Transverse colon (tissue), 4 donors: ENCODE measurements around the gene ECHDC1. TPM values are rescaled to one million over a fixed set of nuclear protein-coding genes. Genes with fewer than 3 reads are reported as not detected.

Experiments used
- DNase-seq: peaks from one replicate; pipeline ENCODE4 v3.0.0-alpha.2; 2019
- H3K27ac ChIP-seq, 4 donors: fragments of 200-600 bp; sonication (generic); 2 replicates each; pipeline ENCODE4 v1.5.1; 2016 to 2018; ENCODE audit warnings: inconsistent platforms in 4 of 4
- H3K27me3 ChIP-seq: fragments of 200-600 bp; sonication (generic); 2 replicates; pipeline ENCODE4 v1.5.1; 2017; ENCODE audit warnings: inconsistent platforms
- H3K36me3 ChIP-seq, 4 donors: fragments of 200-600 bp; sonication (generic); 2 replicates each; pipeline ENCODE4 v1.5.1; 2017 to 2019; ENCODE audit warnings: inconsistent platforms in 4 of 4
- H3K4me1 ChIP-seq, 4 donors: fragments of 200-600 bp; sonication (generic); 2 replicates each; pipeline ENCODE4 v1.5.1; 2017 to 2020; ENCODE audit warnings: inconsistent platforms in 4 of 4
- H3K4me3 ChIP-seq, 4 donors: fragments of 200-600 bp; sonication (generic); 1 replicate in 1 of 4; 2 replicates in 3 of 4; pipeline versions ENCODE4 v1.5.1 to v1.6.1; 2017 to 2019; ENCODE audit warnings: inconsistent platforms in 4 of 4
- H3K9me3 ChIP-seq, 2 donors: fragments of 200-600 bp; sonication (generic); 2 replicates each; pipeline ENCODE4 v1.5.1; 2017 to 2019; ENCODE audit warnings: inconsistent platforms in 2 of 2
- CTCF ChIP-seq, 5 experiments: fragments of 200-600 bp in 3 of 5; fragments of 450-650 bp in 2 of 5; sonication (generic) in 3 of 5; IDR thresholded peaks; 1 replicate in 2 of 5; 2 replicates in 3 of 5; pipeline ENCODE4 v1.5.1; 2016 to 2017; ENCODE audit warnings: antibody characterized with exemption in 5 of 5, inconsistent platforms in 3 of 5, mild to moderate bottlenecking in 2 of 5, moderate library complexity in 1 of 5
- EP300 ChIP-seq: sonication (generic); formaldehyde crosslinking; IDR thresholded peaks from one replicate; pipeline ENCODE4 v1.6.1; 2017; ENCODE audit warnings: antibody characterized with exemption, low read depth
- POLR2A ChIP-seq: fragments of 450-650 bp; IDR thresholded peaks from one replicate; pipeline ENCODE4 v1.6.1; 2016; ENCODE audit warnings: antibody characterized with exemption, mild to moderate bottlenecking, moderate library complexity
- POLR2AphosphoS5 ChIP-seq, 3 donors: sonication (generic); formaldehyde crosslinking; IDR thresholded peaks; one replicate each; pipeline ENCODE4 v1.6.1; 2016; ENCODE audit warnings: antibody characterized with exemption in 3 of 3
- WGBS, 2 donors: methylation state at CpG; one replicate each; pipeline ENCODE4 v1.1.5; 2018; ENCODE audit warnings: low coverage in 1 of 2; 5-methylcytosine and 5-hydroxymethylcytosine counted together
- in situ Hi-C, 4 donors: fragments of 200-750 bp; cut with MboI; loops; one replicate each; pipeline versions ENCODE4 v1.15.0 to v1.15.1; 2017; ENCODE audit warnings: low sequenced_read_pairs in 3 of 4, low pct_ligation_motif_present in 1 of 4, low pct_unique_long_range_greater_than_20kb in 1 of 4
- intact Hi-C: fragments of 100-400 bp; cut with DNase I; formaldehyde crosslinking; loops from one replicate; pipeline ENCODE4 v1.15.1; 2023; ENCODE audit warnings: low total_unique reads
- total RNA-seq, 4 donors: library from RNA; depleted of rRNA; stranded (reverse); fragments of >200 nt; gene quantifications; one replicate each; pipeline ENCODE4 v1.1.0, GENCODE V29; 2016

The ECHDC1 gene
- total RNA-seq = 10 to 100 TPM; 13.1 to 77.8 (median 59.6) TPM

- peak; percentile 62 for DNase-seq
- WGBS, 2 donors = 1 to 2% methylated on average over 27 to 74 of the region's 75 CpGs
- no peaks in the 10 kb centered on the region for H3K36me3 ChIP-seq
- H3K4me1 ChIP-seq = peaks cover 6 to 47% (median 35%) of the 10 kb centered on the region in 4 donors
- in situ Hi-C loops = no loop called here
- peak within 1 kb of the TSS; percentile 66 to 91 (median 70) for H3K4me3 ChIP-seq
- H3K27ac ChIP-seq = peak within 1 kb of the TSS; percentile 83 to 92 (median 88)
- no peaks in the 10 kb centered on the region for H3K9me3 ChIP-seq
- intact Hi-C loops = no loop called here
- TF ChIP-seq POLR2A (peak; percentile 54), EP300 (no peak), POLR2AphosphoS5 (IDR thresholded peaks at IDR 0.05) (peak; percentile 8 to 30 (median 12)), CTCF (IDR thresholded peaks at IDR 0.05) (peak in 2 of 5 experiments; percentile 1 to 15)
- H3K27me3 ChIP-seq = no peaks in the 10 kb centered on the region
Observed at GRCh38 chr6:127342946-127343808, at the start of gene ECHDC1. ECHDC1 (minus strand) TSS chr6:127343609; CDS start chr6:127331028, 12,581 bp downstream.

- H3K36me3 ChIP-seq = no peaks in the 10 kb centered on the region
- TF ChIP-seq POLR2AphosphoS5 (IDR thresholded peaks at IDR 0.05) (no peak), POLR2A (no peak), EP300 (no peak), CTCF (IDR thresholded peaks at IDR 0.05) (no peak)
- H3K27ac ChIP-seq = no peak overlapping the region
- 60% methylated on average over 1 of the region's 1 CpG for WGBS, 2 donors
- in situ Hi-C loops (no loop called here), intact Hi-C loops (no loop called here)
- no peaks in the 10 kb centered on the region for H3K4me1 ChIP-seq
- H3K9me3 ChIP-seq = no peaks in the 10 kb centered on the region
- no peak for DNase-seq
- H3K4me3 ChIP-seq = no peak overlapping the region
- no peaks in the 10 kb centered on the region for H3K27me3 ChIP-seq
Observed at GRCh38 chr6:127392301-127392700, 48.9 kb upstream of the ECHDC1 start.

GRCh38 chr6:127391094-127391953 is 47.9 kb upstream of the ECHDC1 start:
- Histone ChIP-seq H3K4me1 (no peaks in the 10 kb centered on the region), H3K36me3 (no peaks in the 10 kb centered on the region), H3K27ac (peak overlapping the region in 2 of 4 donors; percentile 23 to 31), H3K4me3 (no peak overlapping the region), H3K27me3 (no peaks in the 10 kb centered on the region), H3K9me3 (no peaks in the 10 kb centered on the region)
- intact Hi-C loops = no loop called here
- WGBS, 2 donors = 82 to 84% methylated on average over 2 to 5 of the region's 5 CpGs
- in situ Hi-C loops = no loop called here
- TF ChIP-seq POLR2A (no peak), POLR2AphosphoS5 (IDR thresholded peaks at IDR 0.05) (no peak), EP300 (no peak), CTCF (IDR thresholded peaks at IDR 0.05) (no peak)
- no peak for DNase-seq

GRCh38 chr6:127389706-127390105 is 46.3 kb upstream of the ECHDC1 start:
- WGBS, 2 donors = 83 to 84% methylated on average over 2 to 3 of the region's 3 CpGs
- peaks cover 0 to 5% (median 2%) of the 10 kb centered on the region in 4 donors for H3K4me1 ChIP-seq
- DNase-seq = no peak
- H3K36me3 ChIP-seq = no peaks in the 10 kb centered on the region
- no peak overlapping the region for H3K27ac ChIP-seq
- no peak for TF ChIP-seq CTCF (IDR thresholded peaks at IDR 0.05)
- no peak for TF ChIP-seq POLR2A
- TF ChIP-seq POLR2AphosphoS5 (IDR thresholded peaks at IDR 0.05) = no peak
- no peak for TF ChIP-seq EP300
- intact Hi-C loops = no loop called here
- in situ Hi-C loops = no loop called here
- no peaks in the 10 kb centered on the region for H3K9me3 ChIP-seq
- no peak overlapping the region for H3K4me3 ChIP-seq
- H3K27me3 ChIP-seq = no peaks in the 10 kb centered on the region
